GM19395 (cell line): ENCODE data around the gene CDK9.

Source experiments
- ATAC-seq: cut with Tn5 transposase; IDR thresholded peaks from one replicate; pipeline ENCODE4 v1.9.1; 2021; ENCODE audit warnings: mild to moderate bottlenecking, moderate library complexity; ENCODE audit not compliant: unreplicated experiment

CDK9 gene

DNA sequence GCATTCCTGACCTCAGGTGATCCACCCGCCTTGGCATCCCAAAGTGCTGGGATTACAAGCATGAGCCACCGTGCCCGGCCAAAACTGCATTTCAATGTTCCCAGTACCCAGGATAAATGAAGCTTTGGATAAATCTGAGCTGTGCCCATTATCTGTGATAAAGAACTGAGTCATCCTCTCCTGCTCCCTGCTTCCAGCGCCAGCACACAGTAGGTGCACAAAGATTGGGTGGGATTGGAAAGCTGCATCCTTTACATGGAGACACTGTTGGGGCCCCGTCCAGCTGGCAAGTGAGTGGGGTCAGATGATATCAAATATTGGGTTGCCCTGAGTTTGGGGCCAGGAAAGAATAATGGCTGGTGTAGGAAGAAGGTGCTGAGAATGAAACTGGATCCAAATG is 24.8 kb upstream of the CDK9 start:
- ATAC-seq: no peak

GRCh38 chr9:127761491-127761956 is 24.3 kb upstream of the CDK9 start:
- ATAC-seq: no peak

- ATAC-seq: no peak
Observed at GRCh38 chr9:127762111-127762676, 23.6 kb upstream of the CDK9 start.

DNA sequence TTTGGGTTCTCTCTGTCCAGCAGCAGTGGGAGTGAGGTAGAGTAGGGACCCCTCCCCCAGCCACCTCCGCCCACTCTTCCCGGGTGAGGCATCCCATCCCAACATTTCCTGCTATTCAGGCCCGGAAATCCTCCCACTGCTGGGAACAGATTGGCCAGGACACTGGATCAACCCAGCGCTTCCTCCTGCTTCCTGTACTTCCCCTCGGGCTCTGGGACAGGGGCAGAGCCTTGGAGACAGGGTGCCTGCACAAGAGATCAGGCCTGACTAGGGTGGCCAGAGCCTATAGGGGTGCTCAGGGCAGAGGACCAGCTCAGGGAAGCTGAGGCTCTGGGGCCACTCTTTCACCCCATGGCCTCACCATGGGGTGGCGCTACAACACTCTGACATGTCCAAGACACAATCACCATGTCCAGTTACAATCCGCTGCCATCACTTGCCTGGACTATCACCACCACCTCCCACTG is 21.9 kb upstream of the CDK9 start:
- ATAC-seq: no peak

DNA sequence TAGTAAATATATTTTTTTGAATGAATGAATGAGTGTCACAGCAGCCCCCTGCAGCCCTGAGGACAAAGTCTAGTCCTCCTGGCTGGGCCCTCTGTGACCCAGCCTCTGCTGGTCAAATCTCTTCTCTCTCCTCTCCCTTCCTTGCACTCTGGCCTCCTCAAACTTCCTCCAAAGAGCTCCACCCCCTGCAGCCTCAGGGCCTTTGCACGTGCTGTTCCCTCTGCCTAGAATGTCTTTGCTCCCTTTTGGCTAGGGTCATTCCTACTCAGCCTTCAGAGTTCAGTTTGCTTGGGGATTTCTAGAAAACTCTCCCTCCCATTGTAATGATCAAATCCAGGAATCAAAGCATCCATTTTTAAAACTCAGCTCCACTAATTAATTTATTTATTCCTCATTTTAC is 20.4 kb upstream of the CDK9 start:
- no peak for ATAC-seq

GRCh38 chr9:127767410-127767809 is 18.4 kb upstream of the CDK9 start:
- no peak for ATAC-seq

- no peak for ATAC-seq
Observed at GRCh38 chr9:127767909-127768331, 17.9 kb upstream of the CDK9 start.

DNA sequence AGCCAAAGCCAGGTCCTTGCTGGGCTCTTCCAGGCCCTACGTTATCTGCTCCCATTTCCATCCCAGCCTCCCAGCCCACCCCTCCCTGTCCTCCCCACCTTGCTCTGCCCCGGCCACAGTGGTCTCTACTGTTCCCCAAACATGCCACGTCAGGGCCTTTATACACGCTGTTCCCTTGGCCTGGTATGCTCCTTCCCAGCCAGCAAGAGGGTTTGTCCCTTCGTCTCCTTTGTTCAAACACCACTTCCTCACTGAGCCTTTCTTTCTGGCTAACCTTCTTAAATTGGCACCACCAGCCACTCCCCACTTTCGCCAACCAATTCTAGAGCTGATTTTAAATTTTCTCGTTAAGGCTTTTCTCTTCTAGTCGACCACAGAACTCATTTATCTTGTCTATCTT is 17.1 kb upstream of the CDK9 start:
- no peak for ATAC-seq

DNA sequence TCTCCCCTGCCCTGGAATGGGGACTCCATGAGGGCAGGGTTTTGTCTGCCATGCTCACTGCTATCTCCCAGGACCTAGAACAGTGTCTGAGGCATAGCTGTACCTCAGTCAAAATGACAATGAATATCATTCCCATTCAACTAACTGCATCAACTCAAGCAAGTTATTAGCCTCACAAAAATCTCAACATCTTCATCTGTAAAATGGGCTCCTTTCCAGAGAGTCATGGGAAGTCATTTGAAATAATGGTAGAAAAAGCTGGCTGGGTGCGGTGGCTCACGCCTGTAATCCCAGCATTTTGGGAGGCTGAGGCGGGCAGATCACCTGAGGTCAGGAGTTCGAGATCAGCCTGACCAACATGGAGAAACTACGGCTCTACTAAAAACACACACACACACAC is 16.7 kb upstream of the CDK9 start:
- ATAC-seq: no peak

GRCh38 chr9:127769929-127770582 is 15.8 kb upstream of the CDK9 start:
- ATAC-seq: no peak

- ATAC-seq: no peak
Observed at GRCh38 chr9:127770583-127770904, 15.3 kb upstream of the CDK9 start.

DNA sequence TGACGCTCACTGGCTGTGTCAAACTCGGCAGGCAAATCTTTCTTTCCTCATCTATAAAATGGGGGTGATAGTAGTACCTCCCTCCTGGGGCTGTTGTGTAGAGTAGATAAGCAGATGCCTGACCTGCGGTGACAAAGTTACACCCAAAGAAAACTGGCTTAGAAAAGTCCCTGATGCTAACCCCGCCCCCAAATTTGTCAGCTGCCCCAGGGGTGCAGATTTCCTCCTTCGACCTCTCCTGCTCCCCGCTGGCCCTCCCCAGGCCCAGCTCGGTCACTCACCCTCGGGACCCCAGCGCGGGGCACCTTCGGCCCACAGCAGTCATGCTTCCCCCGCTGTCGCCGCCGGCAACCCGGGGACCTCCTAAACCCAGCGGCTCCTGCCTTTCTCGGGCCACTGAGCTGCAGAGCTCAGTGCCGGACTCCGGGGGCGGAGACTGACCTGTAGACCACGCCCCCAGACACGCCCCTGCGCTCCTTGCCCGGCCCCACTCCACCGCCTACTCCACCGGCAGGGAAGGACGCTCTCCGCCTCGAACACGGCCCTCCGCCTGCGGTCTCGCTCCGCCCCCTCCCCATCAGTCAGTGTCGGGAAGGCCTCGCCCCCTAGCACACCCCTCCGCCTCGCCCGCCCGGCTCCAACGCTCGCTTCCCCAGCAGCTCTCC is 14.8 kb upstream of the CDK9 start:
- ATAC-seq: peak; percentile 86

- ATAC-seq: no peak
Observed at GRCh38 chr9:127771570-127772189, 14.2 kb upstream of the CDK9 start.

DNA sequence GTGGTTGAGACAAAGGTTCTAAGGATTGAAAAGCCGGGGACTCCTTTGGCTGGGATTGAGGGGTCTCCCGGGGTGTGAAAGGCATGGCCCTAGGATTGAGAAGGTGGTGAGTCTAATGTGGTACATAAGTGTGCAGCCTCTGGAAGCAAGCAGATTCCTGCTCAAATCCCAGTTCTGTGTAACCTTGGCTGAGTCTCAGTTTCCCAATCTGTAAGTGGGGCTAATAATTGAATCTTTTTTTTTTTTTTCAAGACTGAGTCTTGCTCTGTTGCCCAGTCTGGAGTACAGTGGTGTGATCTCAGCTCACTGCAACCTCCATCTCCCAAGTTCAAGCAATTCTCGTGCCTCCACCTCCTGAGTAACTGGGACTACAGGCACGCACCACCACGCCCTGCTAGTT is 13.2 kb upstream of the CDK9 start:
- no peak for ATAC-seq

GRCh38 chr9:127773272-127773671 is 12.6 kb upstream of the CDK9 start:
- no peak for ATAC-seq

GRCh38 chr9:127773981-127774380 is 11.9 kb upstream of the CDK9 start:
- no peak for ATAC-seq

DNA sequence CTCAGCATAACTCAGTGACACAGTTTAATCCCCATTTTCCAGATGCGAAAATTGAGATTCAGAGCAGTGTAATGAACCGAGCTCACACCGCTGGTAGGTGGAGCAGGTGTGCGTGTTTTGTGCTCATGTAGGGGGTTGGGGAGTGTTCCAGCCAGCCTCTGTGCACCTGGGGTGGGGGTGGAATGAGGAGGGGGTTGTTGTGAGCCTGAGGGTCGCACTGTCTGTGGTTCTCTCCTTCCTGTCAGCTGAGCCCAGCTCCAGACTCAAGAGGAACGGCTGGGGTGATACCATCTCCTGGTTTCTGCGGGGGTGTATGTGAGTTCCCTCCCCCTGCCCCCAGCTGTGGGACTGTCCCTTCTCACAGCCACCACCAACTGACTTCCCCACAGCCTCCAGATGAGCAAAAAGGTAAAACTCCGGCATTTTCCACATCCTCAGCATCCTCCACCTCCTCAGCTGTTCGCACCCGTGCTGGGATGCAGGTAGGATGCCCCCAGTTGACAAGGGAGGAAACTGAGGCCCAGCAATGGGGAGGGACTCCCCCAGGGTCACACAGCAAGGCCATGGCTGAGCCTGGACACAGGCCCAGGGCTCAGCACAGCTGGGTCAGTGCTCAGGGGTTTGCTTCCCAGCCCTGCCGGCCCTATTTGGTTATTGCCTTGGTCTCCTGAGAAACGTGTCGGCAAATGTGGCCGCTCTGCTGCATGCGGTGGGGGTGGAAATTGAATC is 9.5 kb upstream of the CDK9 start:
- ATAC-seq: peak; percentile 45

GRCh38 chr9:127776924-127777289 is 8.9 kb upstream of the CDK9 start:
- no peak for ATAC-seq

DNA sequence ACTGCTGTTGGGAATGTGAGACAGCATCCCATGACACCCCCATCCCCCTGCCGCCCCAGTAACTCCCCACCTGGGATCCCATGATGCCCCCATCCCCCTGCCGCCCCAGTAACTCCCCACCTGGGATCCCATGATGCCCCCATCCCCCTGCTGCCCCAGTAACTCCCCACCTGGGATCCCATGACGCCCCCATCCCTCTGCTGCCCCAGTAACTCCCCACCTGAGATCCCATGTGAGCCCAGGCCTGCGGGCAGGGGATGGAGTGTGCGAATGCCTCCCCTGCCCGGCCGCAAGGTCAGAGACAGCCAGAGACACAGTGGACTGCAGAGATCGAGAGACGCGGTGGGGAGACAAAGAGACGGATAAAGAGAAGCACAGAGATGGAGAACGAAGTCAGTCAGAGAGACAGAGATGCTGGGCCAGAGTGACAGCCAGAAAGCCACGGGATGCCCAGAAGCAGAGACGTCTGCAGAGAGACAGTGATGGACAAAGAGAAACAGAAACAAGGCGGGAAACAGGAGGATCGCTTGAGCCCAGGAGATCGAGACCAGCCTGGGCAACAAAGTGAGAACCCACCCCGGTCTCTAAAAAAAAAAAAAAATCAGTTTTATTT is 8.4 kb upstream of the CDK9 start:
- no peak for ATAC-seq

DNA sequence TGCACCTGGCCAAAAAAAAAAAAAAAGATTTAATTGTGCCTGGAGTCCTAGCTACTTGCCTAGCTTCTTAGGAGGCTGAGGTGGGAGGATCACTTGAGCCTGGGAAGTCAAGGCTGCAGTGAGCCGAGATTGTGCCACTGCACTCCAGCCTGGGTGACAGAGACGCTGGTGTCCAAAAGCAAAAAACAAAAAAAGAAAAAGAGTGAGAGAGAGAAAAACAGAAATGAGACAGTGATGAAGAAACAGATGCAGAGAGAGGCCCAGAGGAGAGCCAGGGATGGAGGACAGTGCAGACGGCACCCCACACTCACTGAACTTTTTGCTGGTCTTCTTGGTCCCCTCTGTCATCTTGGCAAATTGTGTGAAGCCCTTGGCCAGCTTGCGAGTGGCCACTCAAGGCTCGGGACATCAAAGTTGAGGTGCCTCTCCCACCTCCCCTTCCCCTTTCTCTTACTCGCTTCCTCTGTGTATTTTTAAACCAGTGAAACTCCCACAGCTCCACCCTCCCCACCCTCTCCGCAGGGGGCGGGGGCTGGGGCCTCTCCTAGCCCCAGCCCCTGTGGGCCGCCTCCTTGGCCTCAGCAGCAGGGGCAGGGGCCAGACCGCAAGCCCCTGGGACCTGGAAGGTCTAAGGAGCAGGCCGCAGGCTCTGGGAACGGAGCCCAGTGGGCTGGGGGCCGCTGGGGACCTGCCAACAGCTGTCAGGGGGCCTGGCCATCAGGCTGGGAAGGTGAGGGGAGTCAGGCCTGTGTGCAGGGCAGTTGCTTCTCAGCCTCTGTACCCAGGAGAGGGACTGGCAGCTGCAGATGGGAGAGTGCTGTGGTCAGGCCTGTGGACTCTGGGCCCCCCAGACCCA is 7.3 kb upstream of the CDK9 start, which contains the start of gene SH2D3C:
TSS of gene SH2D3C (minus strand) at position 387 of the 856 bp plus-strand sequence. CDS start at position 348, 39 bp downstream.
- peak; percentile 37 for ATAC-seq
